H9 (cell line): ENCODE results near the gene NHSL1. TPM values are rescaled to one million over a fixed set of nuclear protein-coding genes. Genes with fewer than 3 reads are reported as not detected.

ENCODE experiments used
- DNase-seq: peaks from one replicate; pipeline ENCODE4 v3.0.0-alpha.2; 2017
- H2AFZ ChIP-seq: one replicate; pipeline ENCODE4 v1.6.1; 2013; ENCODE audit warnings: mild to moderate bottlenecking, low read length, control low read depth, moderate library complexity
- H2AK5ac ChIP-seq: 2 replicates; pipeline ENCODE4 v1.6.1; 2013; ENCODE audit warnings: low read length, control low read depth, mixed read lengths; ENCODE audit not compliant: insufficient read length
- H2BK120ac ChIP-seq: one replicate; pipeline ENCODE4 v1.6.1; 2013; ENCODE audit warnings: low read depth, mild to moderate bottlenecking, low read length, control low read depth, inconsistent platforms; ENCODE audit not compliant: poor library complexity, severe bottlenecking
- H2BK12ac ChIP-seq: 2 replicates; pipeline ENCODE4 v1.6.1; 2013; ENCODE audit warnings: low read length, control low read depth, mixed read lengths, low read depth; ENCODE audit not compliant: insufficient read length
- H2BK15ac ChIP-seq: 2 replicates; pipeline ENCODE4 v1.6.1; 2013; ENCODE audit warnings: low read depth, low read length, control low read depth
- H2BK20ac ChIP-seq: one replicate; pipeline ENCODE4 v1.6.1; 2013; ENCODE audit warnings: low read depth, mild to moderate bottlenecking, low read length, control low read depth, inconsistent platforms; ENCODE audit not compliant: poor library complexity, severe bottlenecking
- H2BK5ac ChIP-seq: 2 replicates; pipeline ENCODE4 v1.6.1; 2013; ENCODE audit warnings: low read length, control low read depth, mixed read lengths; ENCODE audit not compliant: insufficient read length
- H3K14ac ChIP-seq: 2 replicates; pipeline ENCODE4 v1.6.1; 2013; ENCODE audit warnings: low read length, control low read depth; ENCODE audit not compliant: insufficient read depth
- H3K18ac ChIP-seq: 2 replicates; pipeline ENCODE4 v1.6.1; 2013; ENCODE audit warnings: low read depth, mild to moderate bottlenecking, mixed read lengths, low read length, control low read depth; ENCODE audit not compliant: insufficient read length
- H3K23ac ChIP-seq: 2 replicates; pipeline ENCODE4 v1.6.1; 2013; ENCODE audit warnings: low read length, control low read depth, mixed read lengths, low read depth; ENCODE audit not compliant: insufficient read length
- H3K23me2 ChIP-seq: 2 replicates; pipeline ENCODE4 v1.6.1; 2013; ENCODE audit warnings: low read depth, mild to moderate bottlenecking, mixed read lengths, low read length, control low read depth; ENCODE audit not compliant: insufficient read length, poor library complexity, severe bottlenecking
- H3K27ac ChIP-seq: 2 replicates; pipeline ENCODE4 v1.5.1; 2013; ENCODE audit warnings: low read length, control low read depth, mixed read lengths, low read depth; ENCODE audit not compliant: insufficient read length
- H3K27me3 ChIP-seq: 2 replicates; pipeline ENCODE4 v1.6.1; 2013; ENCODE audit warnings: low read length, control low read depth, inconsistent platforms; ENCODE audit not compliant: insufficient read depth
- H3K4ac ChIP-seq: 2 replicates; pipeline ENCODE4 v1.6.1; 2013; ENCODE audit warnings: low read depth, mild to moderate bottlenecking, control low read depth, inconsistent platforms, low read length, moderate library complexity
- H3K4me1 ChIP-seq: 2 replicates; pipeline ENCODE4 v1.6.1; 2013; ENCODE audit warnings: low read length, control low read depth, inconsistent platforms; ENCODE audit not compliant: insufficient read depth
- H3K4me2 ChIP-seq: 2 replicates; pipeline ENCODE4 v1.6.1; 2013; ENCODE audit warnings: low read length, control low read depth, mixed read lengths; ENCODE audit not compliant: insufficient read length, insufficient read depth
- H3K56ac ChIP-seq: 2 replicates; pipeline ENCODE4 v1.6.1; 2013; ENCODE audit warnings: low read depth, mild to moderate bottlenecking, mixed read lengths, low read length, control low read depth; ENCODE audit not compliant: insufficient read length
- H3K79me1 ChIP-seq: 2 replicates; pipeline ENCODE4 v1.6.1; 2013; ENCODE audit warnings: low read depth, mild to moderate bottlenecking, moderate library complexity, low read length, control low read depth, inconsistent platforms; ENCODE audit not compliant: insufficient read depth, poor library complexity, severe bottlenecking
- H3K79me2 ChIP-seq: 2 replicates; pipeline ENCODE4 v1.6.1; 2013; ENCODE audit warnings: low read length, control low read depth, inconsistent platforms; ENCODE audit not compliant: insufficient read depth
- H3K9ac ChIP-seq: 2 replicates; pipeline ENCODE4 v1.6.1; 2013; ENCODE audit warnings: low read length, control low read depth, mixed read lengths; ENCODE audit not compliant: insufficient read length; ENCODE audit errors: extremely low read depth
- H3K9me3 ChIP-seq: one replicate; pipeline ENCODE4 v1.6.1; 2013; ENCODE audit warnings: low read depth, low read length, inconsistent platforms; ENCODE audit not compliant: control insufficient read depth
- H3T11ph ChIP-seq: one replicate; pipeline ENCODE4 v1.6.1; 2013; ENCODE audit warnings: mild to moderate bottlenecking, low read length, control low read depth, inconsistent platforms
- H4K20me1 ChIP-seq: one replicate; pipeline ENCODE4 v1.6.1; 2013; ENCODE audit not compliant: control insufficient read depth, insufficient read length, insufficient read depth
- H4K5ac ChIP-seq: 2 replicates; pipeline ENCODE4 v1.6.1; 2013; ENCODE audit warnings: low read depth, mild to moderate bottlenecking, mixed read lengths, low read length, control low read depth; ENCODE audit not compliant: insufficient read length
- H4K8ac ChIP-seq: replicated peaks from 2 replicates; pipeline ENCODE4 v1.6.1; 2013; ENCODE audit warnings: low read length, control low read depth, mixed read lengths, low read depth; ENCODE audit not compliant: insufficient read length
- H4K91ac ChIP-seq: 2 replicates; pipeline ENCODE4 v1.6.1; 2013; ENCODE audit warnings: low read depth, mild to moderate bottlenecking, moderate library complexity, mixed read lengths, low read length, control low read depth; ENCODE audit not compliant: insufficient read length
- H3K27ac Mint-ChIP-seq, 3 experiments: 2 replicates in 2 of 3; 3 replicates in 1 of 3; pipeline ENCODE4 v1.8.0; 2020 to 2021; ENCODE audit warnings: mixed read lengths in 3 of 3, mild to moderate bottlenecking in 1 of 3, moderate library complexity in 1 of 3
- H3K27me3 Mint-ChIP-seq: 2 replicates; pipeline ENCODE4 v1.8.0; 2021; ENCODE audit warnings: low read depth, mild to moderate bottlenecking, moderate library complexity, mixed read lengths
- H3K36me3 Mint-ChIP-seq, 3 experiments: 2 replicates in 2 of 3; 3 replicates in 1 of 3; pipeline ENCODE4 v1.8.0; 2020 to 2021; ENCODE audit warnings: low read depth in 3 of 3, mixed read lengths in 3 of 3; ENCODE audit not compliant: insufficient read depth in 1 of 3
- H3K4me1 Mint-ChIP-seq, 2 experiments: 2 replicates each; pipeline ENCODE4 v1.8.0; 2020; ENCODE audit warnings: mixed read lengths in 2 of 2
- H3K4me3 Mint-ChIP-seq, 2 experiments: 2 replicates in 1 of 2; 3 replicates in 1 of 2; pipeline ENCODE4 v1.8.0; 2020 to 2021; ENCODE audit warnings: mild to moderate bottlenecking in 2 of 2, mixed read lengths in 2 of 2, moderate library complexity in 1 of 2
- H3K9me3 Mint-ChIP-seq, 2 experiments: 2 replicates in 1 of 2; 3 replicates in 1 of 2; pipeline ENCODE4 v1.8.0; 2020; ENCODE audit warnings: mild to moderate bottlenecking in 2 of 2, mixed read lengths in 2 of 2, moderate library complexity in 1 of 2
- CTCF ChIP-seq: fragments of 200-600 bp; sonication (generic); conservative IDR thresholded peaks from 3 replicates; pipeline ENCODE4 v1.8.0; 2021; ENCODE audit warnings: antibody characterized with exemption, mild to moderate bottlenecking
- WGBS: extraction: QIAGEN DNeasy Blood & Tissue Kit; methylation state at CpG from one replicate; pipeline ENCODE4 v1.1.7; 2013; ENCODE audit warnings: missing lambda C conversion rate, low lambda C conversion rate, mixed read lengths; ENCODE audit not compliant: insufficient read length; ENCODE audit errors: extremely low coverage; 5-methylcytosine and 5-hydroxymethylcytosine counted together
- total RNA-seq: library from RNA; stranded (reverse); gene quantifications from 2 replicates; pipeline ENCODE4 v1.2.1, GENCODE V29; 2021

Gene NHSL1
- total RNA-seq, 1 experiment from 2014 or later = 28.7 TPM

- no peak overlapping the region for H2AFZ ChIP-seq
- Mint-ChIP-seq H3K27ac (no peak overlapping the region), H3K9me3 (no peaks in the 10 kb centered on the region; a peak in 1 of 5 replicates), H3K4me3 (no peak overlapping the region), H3K4me1 (peaks cover 3 to 11% of the 10 kb centered on the region in 2 experiments), H3K27me3 (no peaks in the 10 kb centered on the region; the same call in 1 of the 2 replicates), H3K36me3 (peaks cover 0 to 2% (median 1%) of the 10 kb centered on the region in 3 experiments; a peak in 2 of 7 replicates)
- H4K8ac ChIP-seq = no peak overlapping the region
- no peak overlapping the region for H2AK5ac ChIP-seq
- WGBS = no CpG with 5 or more reads among the region's 3 CpGs
- H2BK12ac ChIP-seq = no peak overlapping the region
- H2BK15ac ChIP-seq = no peak overlapping the region
- no peak overlapping the region for H3K27ac ChIP-seq
- no peaks in the 10 kb centered on the region for H3K9me3 ChIP-seq
- H3K9ac ChIP-seq = no peak overlapping the region
- no peak overlapping the region for H3K56ac ChIP-seq
- H4K5ac ChIP-seq = no peak overlapping the region
- no peaks in the 10 kb centered on the region for H3K4me1 ChIP-seq
- H2BK120ac ChIP-seq = no peak overlapping the region
- H2BK5ac ChIP-seq = no peak overlapping the region
- DNase-seq = no peak
- H3K4ac ChIP-seq = no peak overlapping the region
- no peak overlapping the region for H3T11ph ChIP-seq
- H3K14ac ChIP-seq = no peak overlapping the region
- peaks cover 17% of the 10 kb centered on the region for H3K23me2 ChIP-seq
- H3K18ac ChIP-seq = no peak overlapping the region
- H3K23ac ChIP-seq = no peak overlapping the region
- H3K79me2 ChIP-seq = no peaks in the 10 kb centered on the region
- H4K20me1 ChIP-seq = no peaks in the 10 kb centered on the region
- no peaks in the 10 kb centered on the region for H3K79me1 ChIP-seq
- H3K4me2 ChIP-seq = no peak overlapping the region
- TF ChIP-seq CTCF = no peak
- H4K91ac ChIP-seq = no peak overlapping the region
- no peaks in the 10 kb centered on the region for H3K27me3 ChIP-seq
- H2BK20ac ChIP-seq = no peak overlapping the region
Observed at GRCh38 chr6:138400326-138400725, 99.0 kb downstream of the NHSL1 start.
